B cell (primary cell): ENCODE measurements around the gene CDKN1C.

Experiments used
- EZH2 ChIP-seq: IDR thresholded peaks from 2 replicates; pipeline ENCODE4 v1.6.1; 2012; ENCODE audit warnings: borderline replicate concordance, low read depth, mild to moderate bottlenecking, moderate library complexity, low read length; ENCODE audit not compliant: insufficient read depth, poor library complexity, severe bottlenecking
- TF ChIP-seq, protein P1 (sequence below): fragments of 200-600 bp; IDR thresholded peaks from one replicate; pipeline ENCODE4 v1.8.0; 2022; ENCODE audit warnings: antibody characterized with exemption, mild to moderate bottlenecking

DNA sequence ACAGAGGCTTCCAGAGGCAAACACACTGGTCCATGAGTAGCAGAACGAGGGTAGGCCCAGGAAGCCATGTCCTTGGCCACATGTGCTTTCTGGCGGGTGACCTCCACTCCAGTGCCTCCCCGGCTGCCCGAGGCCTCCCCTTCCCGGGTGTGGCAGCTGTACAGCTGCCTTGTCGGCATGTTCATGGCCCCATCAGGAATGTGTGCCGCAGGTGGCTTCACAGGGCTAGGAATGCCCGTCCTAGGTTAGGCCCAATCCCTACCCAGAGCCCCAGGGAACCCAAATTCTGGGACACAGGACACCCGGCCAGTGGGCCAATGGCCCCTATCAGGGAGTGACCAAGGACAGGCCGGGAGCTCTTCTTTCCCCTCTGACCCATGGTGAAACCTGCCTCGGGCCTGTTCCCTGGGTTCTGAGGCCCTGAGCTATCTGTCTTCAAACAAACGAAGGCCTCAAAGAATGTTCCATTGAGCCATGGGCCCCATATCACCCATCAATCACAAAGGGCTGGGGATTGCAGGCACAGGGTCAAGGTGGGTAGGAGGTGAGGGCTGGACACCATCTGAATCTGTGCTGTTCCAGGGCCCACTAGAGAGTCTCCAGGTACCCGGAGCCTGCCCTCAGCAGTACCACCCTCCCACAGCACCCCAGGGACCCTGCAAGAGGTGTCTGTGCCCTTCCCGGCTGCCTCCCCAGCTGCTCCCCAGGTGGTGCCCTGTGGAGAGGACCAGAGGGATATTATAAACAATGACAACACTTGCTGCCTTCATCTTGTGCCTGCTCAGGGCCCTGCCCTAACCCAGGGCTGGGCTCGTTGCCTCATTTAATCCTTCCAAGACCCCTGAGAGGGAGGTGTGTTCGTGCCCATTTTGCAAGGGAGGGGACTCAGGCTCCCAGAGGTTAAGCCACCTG lies 4.0 kb upstream of the CDKN1C start:
- TF ChIP-seq, protein P1, sequence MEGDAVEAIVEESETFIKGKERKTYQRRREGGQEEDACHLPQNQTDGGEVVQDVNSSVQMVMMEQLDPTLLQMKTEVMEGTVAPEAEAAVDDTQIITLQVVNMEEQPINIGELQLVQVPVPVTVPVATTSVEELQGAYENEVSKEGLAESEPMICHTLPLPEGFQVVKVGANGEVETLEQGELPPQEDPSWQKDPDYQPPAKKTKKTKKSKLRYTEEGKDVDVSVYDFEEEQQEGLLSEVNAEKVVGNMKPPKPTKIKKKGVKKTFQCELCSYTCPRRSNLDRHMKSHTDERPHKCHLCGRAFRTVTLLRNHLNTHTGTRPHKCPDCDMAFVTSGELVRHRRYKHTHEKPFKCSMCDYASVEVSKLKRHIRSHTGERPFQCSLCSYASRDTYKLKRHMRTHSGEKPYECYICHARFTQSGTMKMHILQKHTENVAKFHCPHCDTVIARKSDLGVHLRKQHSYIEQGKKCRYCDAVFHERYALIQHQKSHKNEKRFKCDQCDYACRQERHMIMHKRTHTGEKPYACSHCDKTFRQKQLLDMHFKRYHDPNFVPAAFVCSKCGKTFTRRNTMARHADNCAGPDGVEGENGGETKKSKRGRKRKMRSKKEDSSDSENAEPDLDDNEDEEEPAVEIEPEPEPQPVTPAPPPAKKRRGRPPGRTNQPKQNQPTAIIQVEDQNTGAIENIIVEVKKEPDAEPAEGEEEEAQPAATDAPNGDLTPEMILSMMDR = no peak
- no peak for TF ChIP-seq EZH2
